ENCODE measurements around the gene POLD3. TPM values are rescaled to one million over a fixed set of nuclear protein-coding genes. Genes with fewer than 3 reads are reported as not detected.
A peak's percentile ranks its signal among the peaks of the same experiment; 100 is the strongest.

Gene POLD3
- total RNA-seq, 1 experiment from 2014 or later: 19.5 TPM

GRCh38 chr11:74626604-74627003 lies 34.2 kb downstream of the POLD3 start:
- Mint-ChIP-seq H3K9me3 (ENCODE audit: unreplicated experiment) (no peaks in the 10 kb centered on the region), H3K27ac (ENCODE audit: low read depth, unreplicated experiment) (no peak overlapping the region), H3K36me3 (ENCODE audit: insufficient read depth, unreplicated experiment) (peaks cover 31% of the 10 kb centered on the region), H3K4me1 (ENCODE audit: insufficient read depth, unreplicated experiment) (peaks cover 3% of the 10 kb centered on the region), H3K4me3 (ENCODE audit: unreplicated experiment) (no peak overlapping the region), H3K27me3 (ENCODE audit: insufficient read depth, unreplicated experiment) (no peaks in the 10 kb centered on the region)
- TF ChIP-seq CTCF (IDR thresholded peaks at IDR 0.05; ENCODE audit: unreplicated experiment): no peak
- BruUV-seq (replicated peaks): no TSS peak
- ChIA-PET POLR2A (no interaction called here), CTCF (no interaction called here)
- no peak for DNase-seq (ENCODE audit: unreplicated experiment)
- intact Hi-C loops (cut with micrococcal nuclease): no loop called here

GRCh38 chr11:74627381-74627780 lies 35.0 kb downstream of the POLD3 start:
- Mint-ChIP-seq H3K27me3 (ENCODE audit: insufficient read depth, unreplicated experiment) (no peaks in the 10 kb centered on the region), H3K4me3 (ENCODE audit: unreplicated experiment) (no peak overlapping the region), H3K9me3 (ENCODE audit: unreplicated experiment) (no peaks in the 10 kb centered on the region), H3K27ac (ENCODE audit: low read depth, unreplicated experiment) (no peak overlapping the region), H3K4me1 (ENCODE audit: insufficient read depth, unreplicated experiment) (peaks cover 11% of the 10 kb centered on the region), H3K36me3 (ENCODE audit: insufficient read depth, unreplicated experiment) (peaks cover 30% of the 10 kb centered on the region)
- BruUV-seq (replicated peaks): no TSS peak
- CTCF ChIA-PET: interaction anchor here (0.6 kb wide), 1 partner anchor 621 kb away, joined by 3 read pairs; no protein-coding TSS in a partner anchor
- intact Hi-C loops (cut with micrococcal nuclease): no loop called here
- POLR2A ChIA-PET: no interaction called here
- DNase-seq (ENCODE audit: unreplicated experiment): no peak
- no peak for TF ChIP-seq CTCF (IDR thresholded peaks at IDR 0.05; ENCODE audit: unreplicated experiment)

- Mint-ChIP-seq H3K36me3 (ENCODE audit: insufficient read depth, unreplicated experiment) (peaks cover 26% of the 10 kb centered on the region), H3K9me3 (ENCODE audit: unreplicated experiment) (no peaks in the 10 kb centered on the region), H3K27ac (ENCODE audit: low read depth, unreplicated experiment) (peak overlapping the region; percentile 21), H3K4me3 (ENCODE audit: unreplicated experiment) (no peak overlapping the region), H3K4me1 (ENCODE audit: insufficient read depth, unreplicated experiment) (peaks cover 33% of the 10 kb centered on the region), H3K27me3 (ENCODE audit: insufficient read depth, unreplicated experiment) (no peaks in the 10 kb centered on the region)
- ChIA-PET CTCF (no interaction called here), POLR2A (interaction anchor here (0.8 to 0.9 kb wide), 2 partner anchors 38 to 110 kb away, joined by 3 read pairs; partner anchors contain the start of gene POLD3)
- no peak for TF ChIP-seq CTCF (IDR thresholded peaks at IDR 0.05; ENCODE audit: unreplicated experiment)
- DNase-seq (ENCODE audit: unreplicated experiment): no peak
- intact Hi-C loops (cut with micrococcal nuclease): loop anchor here (10.0 kb wide), 1 partner anchor 195 kb away; no protein-coding TSS in a partner anchor
- BruUV-seq (replicated peaks): no TSS peak
These were observed 37.7 kb downstream of the POLD3 start for GRCh38 chr11:74630043-74630442.

DNA sequence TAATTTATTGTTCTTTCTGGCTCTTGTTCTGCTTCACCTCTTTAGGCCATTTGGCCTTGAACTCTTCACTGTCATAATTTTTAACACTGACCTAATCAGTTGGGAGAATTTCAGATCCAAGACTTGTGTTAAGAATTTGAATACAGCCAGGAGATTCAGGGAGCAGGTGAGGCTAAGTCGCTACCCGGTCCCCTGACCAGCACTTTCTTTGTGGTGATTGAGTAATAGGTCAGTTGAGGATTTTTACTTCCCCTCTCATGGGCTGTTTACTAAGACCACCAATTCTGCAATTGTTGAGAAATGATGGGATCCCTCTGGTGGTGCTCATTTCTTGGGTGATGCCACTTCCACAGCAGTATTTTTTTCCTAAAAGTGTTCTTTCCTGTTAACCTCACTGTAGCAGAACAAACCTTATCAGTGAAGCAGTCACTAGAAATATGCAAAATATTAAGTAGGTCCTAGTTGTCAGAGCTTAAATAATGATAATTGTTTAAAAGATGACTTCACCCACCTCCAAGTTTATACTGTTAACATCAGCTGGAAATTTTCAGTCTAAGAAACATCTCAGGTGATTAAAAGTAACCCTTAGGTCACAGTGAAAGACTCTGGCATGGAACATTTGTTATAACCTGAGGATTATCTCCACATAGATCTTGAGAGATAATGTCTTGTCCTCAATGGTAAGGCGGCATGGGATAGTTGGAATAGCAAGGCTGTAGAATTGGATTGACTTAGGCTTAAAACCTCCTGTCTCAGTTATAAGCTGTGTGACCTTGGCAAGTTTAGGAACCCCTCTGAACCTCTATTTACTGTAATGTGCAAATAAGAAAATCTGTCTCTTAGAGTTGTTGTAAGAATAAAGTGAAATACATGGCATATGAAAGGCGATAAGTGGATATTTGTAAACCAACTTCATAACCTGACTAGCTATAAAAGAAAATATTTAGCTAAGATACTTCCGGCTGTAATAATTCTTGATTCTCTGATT lies 41.3 kb downstream of the POLD3 start:
- H3K4me1 Mint-ChIP-seq (ENCODE audit: insufficient read depth, unreplicated experiment): peaks cover 40% of the 10 kb centered on the region
- no peak for TF ChIP-seq CTCF (IDR thresholded peaks at IDR 0.05; ENCODE audit: unreplicated experiment)
- POLR2A ChIA-PET: interaction anchor here (0.7 to 2.5 kb wide), 8 partner anchors 22 to 140 kb away, joined by 3 to 13 read pairs (median 4); partner anchors contain the start of genes LIPT2 and RNF169
- H3K27me3 Mint-ChIP-seq (ENCODE audit: insufficient read depth, unreplicated experiment): no peaks in the 10 kb centered on the region
- peaks cover 17% of the 10 kb centered on the region for H3K36me3 Mint-ChIP-seq (ENCODE audit: insufficient read depth, unreplicated experiment)
- H3K9me3 Mint-ChIP-seq (ENCODE audit: unreplicated experiment): no peaks in the 10 kb centered on the region
- no TSS peak for BruUV-seq (replicated peaks)
- peak overlapping the region; percentile 65 for H3K27ac Mint-ChIP-seq (ENCODE audit: low read depth, unreplicated experiment)
- intact Hi-C loops (cut with micrococcal nuclease): loop anchor here (1.0 to 10.0 kb wide), 2 partner anchors 93 to 191 kb away; no protein-coding TSS in a partner anchor
- no peak for DNase-seq (ENCODE audit: unreplicated experiment)
- CTCF ChIA-PET: interaction anchor here (0.6 to 4.3 kb wide), 14 partner anchors 9 to 635 kb away, joined by 3 to 82 read pairs (median 4); no protein-coding TSS in a partner anchor
- no peak overlapping the region for H3K4me3 Mint-ChIP-seq (ENCODE audit: unreplicated experiment)
